HG02943 (cell line): Measurements from ENCODE around the gene DHRS3.

Source experiments
- ATAC-seq: cut with Tn5 transposase; IDR thresholded peaks from one replicate; pipeline ENCODE4 v1.9.1; 2021; ENCODE audit warnings: mild to moderate bottlenecking, low read depth, moderate library complexity; ENCODE audit not compliant: unreplicated experiment

DHRS3 gene

GRCh38 chr1:12618661-12618964 lies 603 bp upstream of the DHRS3 start:
- no peak for ATAC-seq

GRCh38 chr1:12617511-12617900 lies 504 bp downstream of the DHRS3 start:
- ATAC-seq, result no peak

- ATAC-seq, result no peak
These were observed 1.2 kb downstream of the DHRS3 start for GRCh38 chr1:12616709-12617373.

GRCh38 chr1:12615865-12616708 lies 1.9 kb downstream of the DHRS3 start:
- ATAC-seq, result no peak

- ATAC-seq, result no peak
These were observed 2.7 kb downstream of the DHRS3 start for GRCh38 chr1:12615159-12615864.

DNA sequence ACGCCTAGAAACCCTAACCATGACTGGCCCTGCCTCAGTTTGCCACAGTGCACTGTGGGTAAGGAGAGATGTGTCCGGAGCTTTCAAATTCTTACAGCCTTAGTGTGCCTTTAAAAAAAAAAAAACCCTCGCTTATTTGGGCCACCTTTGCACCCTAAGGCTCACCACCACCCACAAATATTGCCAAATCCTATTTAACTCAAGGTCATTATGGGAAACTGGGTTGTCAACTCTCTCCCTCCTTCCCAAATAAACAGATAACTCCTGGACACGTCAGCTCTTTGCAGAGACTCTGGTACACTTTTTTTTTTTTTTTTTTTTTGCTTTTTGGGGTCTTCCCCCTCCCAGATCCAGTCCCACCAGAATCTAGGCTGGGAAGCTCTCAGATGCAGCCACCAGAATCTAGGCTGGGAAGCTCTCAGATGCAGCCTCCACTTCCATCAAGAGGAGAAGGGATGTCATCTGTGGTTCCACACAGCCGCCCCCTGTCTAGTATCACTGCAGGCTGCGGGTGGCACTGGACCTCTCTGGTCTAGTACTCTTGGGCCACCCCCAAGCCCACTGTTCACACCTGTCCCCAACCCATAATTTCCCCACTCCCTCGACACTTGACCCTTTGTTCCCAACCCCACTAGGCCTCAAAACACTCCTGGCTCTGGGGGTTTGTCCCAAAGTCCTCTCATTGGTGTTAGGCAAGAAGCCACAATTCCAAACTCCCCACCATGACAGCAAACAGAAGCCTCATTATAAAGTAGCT lies 3.4 kb downstream of the DHRS3 start:
- ATAC-seq, result no peak

DNA sequence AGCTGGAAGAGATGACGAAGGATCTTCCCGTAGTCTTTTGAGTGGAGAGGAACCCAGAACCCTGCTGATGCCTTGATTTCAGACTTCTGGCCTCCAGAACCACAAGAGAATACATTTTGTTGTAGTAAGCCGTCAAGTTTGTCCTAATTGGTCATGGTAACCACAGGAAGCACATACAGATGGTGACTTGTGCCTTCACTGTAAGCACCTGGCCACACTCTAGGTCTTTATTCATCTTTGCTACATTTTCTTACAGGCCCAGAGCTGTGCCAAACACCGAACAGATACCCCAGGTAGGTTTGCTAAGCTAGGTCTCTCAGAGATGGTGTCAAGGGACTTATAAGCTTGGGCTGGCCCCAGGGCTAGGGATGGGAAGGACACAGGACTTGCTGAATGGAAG lies 4.8 kb downstream of the DHRS3 start:
- ATAC-seq, result no peak

- ATAC-seq, result no peak
These were observed 7.1 kb downstream of the DHRS3 start for GRCh38 chr1:12610941-12611340.

DNA sequence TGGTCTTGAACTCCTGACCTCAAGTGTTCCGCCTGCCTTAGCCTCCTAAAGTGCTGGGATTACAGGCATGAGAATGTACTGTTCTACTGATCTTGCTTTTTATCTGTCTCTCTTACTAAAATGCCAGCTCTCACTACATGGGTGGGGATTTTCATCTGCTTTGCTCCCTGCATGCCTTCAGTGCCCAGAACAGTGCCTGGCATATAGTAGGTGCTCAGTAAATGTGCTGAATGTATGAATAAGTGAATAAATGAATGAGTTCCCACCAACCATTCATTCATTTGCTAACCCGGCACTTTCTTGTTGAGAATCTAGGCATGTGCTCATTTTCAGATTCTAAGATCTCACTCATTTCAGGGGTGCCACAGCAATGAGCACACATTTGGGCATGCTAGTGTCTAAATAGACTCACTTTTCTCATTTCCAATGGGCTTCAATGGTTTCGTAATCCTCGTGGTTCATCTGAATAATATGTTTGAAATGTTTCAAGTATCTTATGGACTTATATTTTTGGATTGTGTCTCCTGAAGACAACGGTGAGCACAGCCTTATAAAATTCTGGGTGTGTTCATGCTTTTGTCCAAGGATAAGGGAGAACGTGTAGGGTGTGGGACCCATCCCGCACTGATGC lies 7.6 kb downstream of the DHRS3 start:
- no peak for ATAC-seq

DNA sequence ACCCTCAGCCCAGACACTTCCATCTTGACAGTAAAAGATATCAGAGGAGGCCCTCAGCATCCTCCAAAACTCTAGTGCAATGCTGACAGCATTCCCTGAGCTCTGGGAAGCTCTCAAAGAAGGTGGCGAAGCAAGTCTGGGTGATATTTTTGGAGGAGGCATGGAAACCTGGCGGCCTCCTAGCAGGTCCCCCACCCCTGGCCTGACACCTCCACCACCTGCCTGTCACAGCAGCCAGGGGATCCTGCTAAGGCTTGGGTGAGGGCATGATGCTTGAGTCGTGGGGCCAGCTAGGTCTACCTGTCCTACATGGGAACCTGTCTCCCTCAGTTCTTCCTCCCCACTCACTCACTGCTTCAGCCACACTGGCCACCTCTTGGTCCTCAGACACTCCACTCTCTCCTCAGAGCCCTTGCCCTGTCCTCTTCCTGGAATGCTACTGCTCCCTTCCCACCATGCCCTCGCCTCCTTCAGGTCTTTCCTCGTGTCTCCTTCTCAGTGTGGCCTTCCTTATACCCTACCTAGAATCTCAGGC lies 8.5 kb downstream of the DHRS3 start:
- no peak for ATAC-seq

GRCh38 chr1:12608311-12608957 lies 9.6 kb downstream of the DHRS3 start:
- no peak for ATAC-seq

GRCh38 chr1:12607263-12607662 lies 10.7 kb downstream of the DHRS3 start:
- ATAC-seq, result no peak

GRCh38 chr1:12604986-12605385 lies 13.0 kb downstream of the DHRS3 start:
- ATAC-seq, result no peak

DNA sequence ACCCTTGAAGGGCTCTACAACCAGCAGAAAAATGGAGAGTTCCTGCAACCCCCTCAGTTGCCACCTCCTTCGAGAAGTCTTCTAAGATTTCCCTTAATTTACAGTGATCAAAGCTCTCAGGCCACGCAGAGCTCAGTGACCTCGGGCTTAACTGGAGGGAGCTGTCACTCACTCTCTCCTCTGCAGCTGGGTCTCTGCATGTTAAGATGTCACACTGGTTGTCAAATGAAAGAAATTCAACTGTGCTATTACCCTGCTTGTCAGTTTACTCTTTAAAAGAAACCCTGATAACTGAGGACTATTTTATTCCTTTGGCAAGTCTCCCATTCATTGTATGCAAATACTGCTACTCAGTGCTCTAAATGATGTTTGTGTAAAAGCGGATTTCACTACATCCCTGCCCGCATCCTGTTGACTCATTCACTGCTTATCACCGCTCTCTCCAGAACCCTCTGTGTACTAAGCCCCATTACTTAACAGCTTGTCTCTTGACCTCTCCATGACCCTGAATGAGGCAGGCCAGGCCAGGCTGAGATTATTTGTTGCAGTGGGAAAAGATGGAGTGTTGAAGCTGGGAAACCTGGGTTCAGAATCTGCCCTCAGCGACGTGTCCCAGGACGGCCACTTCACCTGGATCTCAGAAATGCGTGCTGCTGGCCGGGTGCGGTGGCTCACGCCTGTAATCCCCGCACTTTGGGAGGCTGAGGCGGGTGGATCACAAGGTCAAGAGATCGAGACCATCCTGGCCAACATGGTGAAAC lies 13.7 kb downstream of the DHRS3 start:
- ATAC-seq, result no peak

DNA sequence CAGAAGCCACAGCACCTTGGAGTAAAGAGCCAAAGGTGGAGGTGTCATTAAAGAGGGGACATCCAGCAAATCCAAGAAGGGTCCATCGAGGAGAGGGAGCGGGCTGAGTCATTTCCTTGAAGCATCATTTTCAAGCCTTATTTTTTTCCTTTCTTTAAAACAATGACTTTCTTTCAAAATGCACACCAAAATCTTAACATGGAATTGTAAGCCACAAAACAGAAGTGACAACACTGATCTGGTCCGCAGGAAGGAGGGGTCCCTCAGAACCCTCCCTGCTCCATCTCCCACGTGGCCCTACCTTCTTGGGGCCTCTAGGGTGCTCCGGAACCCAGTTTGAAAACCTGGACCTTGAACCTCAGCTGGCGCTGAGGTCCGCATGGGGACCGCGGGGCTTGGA lies 14.8 kb downstream of the DHRS3 start:
- no peak for ATAC-seq

DNA sequence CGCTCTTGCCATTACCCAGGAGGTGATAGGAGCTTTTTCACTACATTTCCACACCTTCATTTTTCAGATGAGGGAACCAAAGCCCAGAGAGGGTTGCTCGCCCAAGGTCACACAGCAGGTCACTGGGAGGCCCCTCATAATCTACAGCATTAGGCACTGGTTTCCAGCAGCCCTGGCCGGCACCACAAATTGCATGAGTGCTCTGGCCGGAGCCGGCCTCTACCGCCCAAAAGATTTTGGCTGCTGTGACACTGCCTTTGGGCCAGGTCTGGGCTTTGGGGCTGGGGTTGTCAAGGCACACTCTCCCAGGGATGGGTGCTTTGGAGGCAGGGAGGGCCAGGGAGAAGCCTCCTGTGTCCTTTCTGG lies 15.4 kb downstream of the DHRS3 start:
- no peak for ATAC-seq

GRCh38 chr1:12601700-12602658 lies 16.0 kb downstream of the DHRS3 start:
- ATAC-seq, result no peak
